Renal cortex interstitium (tissue), 11 donors: ENCODE results near the gene ACP1. TPM values are rescaled to one million over a fixed set of nuclear protein-coding genes. Genes with fewer than 3 reads are reported as not detected.
"Not testable (repeated sequence)": the region's sequence is repeated elsewhere in the genome, so short reads cannot be mapped to it uniquely, and the experiment has no call there.

Experiments
- DNase-seq, 11 donors: peaks; one replicate each; pipeline ENCODE4 v3.0.0-alpha.2; 2013; ENCODE audit warnings: low read depth in 9 of 11, low spot score in 4 of 11; ENCODE audit errors: extremely low read depth in 1 of 11
- polyA plus RNA-seq, 3 donors: library from polyadenylated mRNA; unstranded; fragments of 120-200 nt; gene quantifications; one replicate each; pipeline ENCODE4 v1.2.1, GENCODE V29; 2013; ENCODE audit not compliant: insufficient read length in 3 of 3

Gene ACP1
- polyA plus RNA-seq, 3 donors: 149 to 164 (median 161) TPM

DNA sequence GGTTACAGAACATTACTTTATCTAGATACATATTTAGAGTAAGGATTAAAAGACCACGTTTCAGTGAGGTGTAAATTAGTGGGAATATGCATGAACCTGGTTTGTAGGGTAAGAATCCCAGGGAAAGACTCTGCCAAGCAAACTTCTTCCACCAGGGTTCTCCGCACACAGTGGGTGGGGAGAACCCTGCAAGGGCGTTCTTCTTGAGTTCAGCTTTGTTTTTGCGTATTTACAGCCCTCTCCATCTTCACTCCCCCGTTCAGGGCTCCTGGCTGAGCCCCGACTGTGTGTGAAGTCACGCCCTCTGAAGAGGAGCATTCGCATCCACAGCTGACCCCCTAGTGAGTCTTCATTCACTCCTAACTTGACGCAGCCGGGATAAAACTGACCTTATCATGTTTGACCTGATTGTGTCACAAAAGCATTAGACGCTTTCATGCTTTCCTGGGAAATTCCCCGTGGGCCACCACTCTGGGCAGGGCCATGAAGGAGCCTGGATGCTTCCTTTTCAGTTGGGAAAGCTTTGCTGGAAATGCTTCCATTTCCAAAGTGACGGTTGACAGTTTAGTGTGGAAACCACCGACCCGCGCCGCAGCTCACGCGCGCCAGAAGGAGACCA, 22.1 kb downstream of the ACP1 start:
- DNase-seq: no peak

DNA sequence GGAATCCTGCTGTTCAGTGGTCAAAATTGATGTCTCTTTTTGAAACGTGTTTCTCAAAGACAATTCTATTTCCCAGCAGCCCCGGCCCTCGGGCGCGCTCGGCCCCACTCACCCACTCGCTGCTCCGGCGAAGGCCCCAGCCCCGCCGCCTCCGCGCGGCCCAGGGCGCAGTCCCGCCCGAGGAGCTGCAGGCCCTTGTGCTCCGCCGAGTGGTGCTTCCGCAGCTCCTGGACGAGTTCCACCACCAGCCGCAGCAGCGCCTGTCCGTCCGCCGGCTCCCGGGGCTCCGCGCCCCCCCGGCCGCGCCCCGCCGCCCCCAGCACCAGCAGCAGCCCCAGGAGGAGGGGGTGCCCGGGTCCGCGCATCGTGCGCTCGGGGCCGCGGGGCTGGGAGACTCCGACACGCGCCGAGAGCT, 22.7 kb downstream of the ACP1 start:
- DNase-seq: no peak

GRCh38 chr2:287911-288757, 23.4 kb downstream of the ACP1 start, which contains the start of gene ALKAL2:
ALKAL2 (minus strand) TSS chr2:288091; CDS start chr2:287835, 256 bp downstream.
- no peak for DNase-seq

- no peak for DNase-seq
Measured at GRCh38 chr2:288758-289361, 24.1 kb downstream of the ACP1 start.

DNA sequence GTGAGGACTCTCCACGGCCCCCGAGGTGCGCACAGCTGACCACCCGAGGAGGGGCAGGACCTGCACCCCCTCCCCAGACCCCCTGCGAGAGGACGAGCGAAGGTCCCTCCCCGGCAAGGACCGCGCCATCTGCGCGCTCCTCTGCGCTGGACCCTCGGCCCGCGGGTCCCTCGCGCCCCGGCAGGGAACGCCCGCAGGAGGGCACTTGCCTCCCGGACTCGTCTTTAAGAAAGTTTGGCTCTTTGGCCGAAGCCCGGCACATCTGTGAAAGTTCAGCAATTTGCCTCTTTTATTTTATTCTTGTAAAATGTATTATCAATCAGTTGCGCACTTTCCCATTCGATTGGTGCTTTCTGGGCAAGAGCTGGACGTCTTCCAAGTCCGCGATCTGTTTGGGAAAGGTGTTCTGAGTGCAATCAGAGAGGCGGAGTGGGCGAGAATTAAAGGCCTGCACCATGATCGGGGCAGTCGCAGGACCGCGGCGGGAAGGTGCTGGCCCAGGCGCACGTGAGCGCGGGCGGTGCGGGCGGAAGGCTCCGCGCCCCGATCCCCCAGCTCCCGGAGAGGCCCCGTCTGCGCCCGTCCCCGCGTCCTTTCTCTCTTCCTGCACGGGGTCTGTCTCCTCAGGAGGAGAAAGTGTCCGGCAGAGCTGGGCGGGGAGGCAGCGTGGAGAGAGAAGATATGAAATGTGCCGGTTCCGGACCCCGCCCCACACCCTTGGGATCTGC, 24.8 kb downstream of the ACP1 start:
- no peak for DNase-seq

- peak in 8 of 11 donors; percentile 42 to 73 (median 68) for DNase-seq
Measured at GRCh38 chr2:290090-290722, 25.5 kb downstream of the ACP1 start.

DNA sequence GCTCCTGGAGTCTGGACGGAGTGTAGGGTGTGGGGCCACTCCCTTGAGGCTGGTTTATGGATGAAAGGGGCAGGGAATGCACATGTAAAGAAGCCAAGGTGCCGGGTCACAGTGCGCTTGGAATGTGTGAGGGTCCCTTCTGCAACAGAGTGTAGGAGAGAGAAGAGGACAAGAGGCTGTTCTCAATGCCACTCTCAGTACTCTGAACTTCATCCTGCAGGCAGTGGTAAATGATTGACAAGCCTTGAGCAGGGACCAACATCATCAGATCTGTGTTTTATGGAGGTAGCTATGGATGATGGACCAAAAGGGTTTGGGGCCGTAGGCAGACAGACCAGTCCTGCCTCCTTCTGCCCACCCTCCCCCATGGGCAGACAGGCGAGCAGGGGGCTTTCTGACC, 30.3 kb downstream of the ACP1 start:
- no peak for DNase-seq

GRCh38 chr2:296354-296753, 31.6 kb downstream of the ACP1 start:
- no peak for DNase-seq

DNA sequence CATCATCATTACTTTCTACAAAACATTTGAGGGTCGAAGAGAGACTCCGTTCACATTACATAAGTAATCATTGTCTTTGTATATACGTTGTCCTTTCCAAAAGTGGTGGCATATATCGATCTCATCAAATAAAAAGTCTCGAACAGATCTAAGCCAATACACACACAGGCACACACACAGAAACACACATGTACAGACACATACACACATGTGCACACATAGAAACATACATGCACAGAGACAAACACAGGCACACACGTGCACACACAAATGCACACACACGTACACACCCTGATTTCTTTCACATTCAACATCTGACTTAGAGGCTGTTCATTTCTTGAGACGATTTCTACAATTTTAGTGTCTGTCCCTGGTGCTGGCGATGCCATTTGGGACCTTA, 40.6 kb downstream of the ACP1 start:
- no peak for DNase-seq

DNA sequence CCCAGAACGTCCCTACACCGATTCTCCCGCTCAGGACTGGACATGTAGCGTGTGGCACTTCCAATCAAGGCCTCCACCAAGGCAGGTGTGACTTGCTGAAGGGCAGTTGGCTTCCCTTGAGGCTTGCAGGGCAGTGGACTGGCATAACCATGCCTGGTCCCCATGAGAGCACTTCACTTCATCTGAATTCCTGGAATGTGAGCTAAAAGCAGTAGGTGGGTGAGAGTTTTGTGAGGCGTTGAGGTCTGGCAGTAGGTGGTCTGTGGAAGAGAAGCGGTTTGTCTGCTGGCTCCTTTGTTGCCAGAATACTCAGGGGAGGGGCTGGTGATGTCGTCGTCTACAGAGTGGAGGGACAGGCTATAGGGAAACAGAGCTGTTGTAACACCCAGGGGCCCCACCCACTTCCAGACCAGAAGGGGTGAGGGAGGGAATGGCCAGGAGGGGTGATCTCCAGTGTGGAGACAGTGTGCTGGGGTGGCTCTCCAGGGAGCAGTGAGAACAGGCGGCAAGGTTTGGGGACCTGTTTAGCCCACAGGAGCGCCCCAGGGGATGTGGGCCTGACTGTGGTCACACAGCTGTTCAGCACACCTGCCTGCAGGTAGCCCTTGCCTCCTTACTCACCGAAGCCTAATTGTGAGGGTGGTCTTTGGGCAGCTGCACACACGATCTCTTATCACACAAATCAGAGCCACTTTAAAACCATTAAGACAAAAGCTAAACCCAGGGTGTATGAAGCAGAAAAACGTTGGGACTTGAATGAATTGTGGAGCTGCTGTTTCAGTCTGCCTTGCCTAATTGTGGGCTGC, 44.6 kb downstream of the ACP1 start:
- no peak for DNase-seq

- DNase-seq: no peak
Measured at GRCh38 chr2:309954-310510, 45.3 kb downstream of the ACP1 start.

- no peak for DNase-seq
Measured at GRCh38 chr2:310994-311393, 46.2 kb downstream of the ACP1 start.

DNA sequence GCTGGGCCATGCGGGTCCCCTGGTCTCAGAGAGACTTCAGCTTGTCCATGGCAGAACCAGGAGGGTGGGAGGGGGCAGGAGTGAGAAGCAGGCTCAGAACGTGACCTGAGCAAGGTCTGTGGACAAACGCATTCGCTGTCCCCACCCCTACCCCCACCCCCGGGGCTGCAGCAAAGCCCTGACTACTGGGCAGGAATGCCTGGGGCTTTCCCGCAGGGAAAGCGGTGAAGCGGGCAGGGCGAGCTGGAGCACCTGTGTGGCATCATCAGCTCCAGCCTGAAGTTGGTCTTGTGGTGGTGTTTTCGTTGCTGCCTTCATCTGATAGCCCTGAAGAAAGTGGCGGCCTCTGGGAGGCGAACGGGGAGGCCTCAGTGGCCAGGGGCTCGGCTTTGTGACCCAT, 49.2 kb downstream of the ACP1 start:
- DNase-seq: no peak

DNA sequence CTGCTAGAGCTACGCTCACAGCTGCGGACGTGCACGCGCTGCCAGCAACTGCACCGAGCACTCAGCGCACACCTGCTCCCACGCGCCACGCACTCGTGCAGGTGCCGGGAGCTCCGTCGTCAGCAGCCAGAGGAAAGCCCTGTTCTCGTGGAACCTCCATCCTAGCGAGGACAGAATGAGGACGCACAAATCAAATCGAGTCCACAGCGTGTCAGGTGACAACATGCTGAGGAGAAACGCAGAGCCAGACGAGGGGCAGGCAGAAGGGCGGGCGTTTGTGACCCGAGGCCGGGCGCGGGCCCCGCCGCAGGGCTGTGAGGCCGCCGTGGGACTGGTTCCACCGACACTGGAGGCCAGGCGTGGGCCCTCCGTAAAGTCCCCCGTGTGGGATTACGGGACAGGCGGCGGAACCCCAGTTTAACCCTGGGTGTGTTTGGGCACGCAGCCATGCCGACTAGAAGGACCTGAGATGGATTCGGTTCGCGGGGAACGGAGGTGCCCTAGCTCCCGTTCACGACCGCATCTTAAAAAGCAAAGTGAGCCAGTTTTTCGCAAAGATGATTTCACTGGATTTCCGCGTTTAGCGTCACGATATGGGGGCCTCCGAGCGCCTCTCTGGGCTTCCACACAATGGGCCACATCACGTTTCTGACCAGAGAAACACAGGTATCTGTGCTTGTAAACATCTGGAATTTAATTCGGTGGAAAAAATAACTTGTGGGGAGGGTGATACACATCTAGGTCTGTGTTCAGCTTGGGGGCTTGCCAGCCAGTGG, 50.0 kb downstream of the ACP1 start:
- DNase-seq: no peak

GRCh38 chr2:315925-316324, 51.2 kb downstream of the ACP1 start:
- not testable (repeated sequence) for DNase-seq

DNA sequence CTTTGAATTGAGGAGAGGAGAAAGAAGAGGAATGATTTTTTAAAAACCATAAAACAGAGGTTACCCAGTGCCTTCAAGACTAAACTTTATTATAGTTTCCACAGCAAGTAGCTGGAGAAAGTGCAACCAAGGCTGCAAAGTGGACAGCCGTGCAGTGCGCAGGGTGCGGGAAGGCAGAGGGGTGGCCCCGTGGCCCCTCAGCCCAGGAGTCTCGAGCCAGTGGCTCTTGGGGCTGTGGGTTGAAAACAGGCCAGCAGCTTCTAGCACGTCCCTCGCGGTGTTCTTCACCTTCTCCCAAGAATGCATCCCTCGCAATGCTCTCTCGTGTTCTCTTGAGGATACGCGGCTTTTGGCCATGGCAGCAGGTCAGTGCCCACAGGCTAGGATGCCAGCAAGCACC, 51.6 kb downstream of the ACP1 start:
- no peak for DNase-seq
